Epithelial cell of esophagus (primary cell): ENCODE data around the gene DESI1.
A peak's percentile ranks its signal among the peaks of the same experiment; 100 is the strongest.
"Not testable (repeated sequence)": the region's sequence is repeated elsewhere in the genome, so short reads cannot be mapped to it uniquely, and the experiment has no call there.

Experiments
- DNase-seq: peaks from one replicate; pipeline ENCODE4 v3.0.0; 2010; ENCODE audit warnings: low read depth
- H3K4me3 ChIP-seq: 2 replicates; pipeline ENCODE4 v1.5.1; 2011; ENCODE audit warnings: mild to moderate bottlenecking, low read length, control low read depth
- CTCF ChIP-seq: IDR thresholded peaks from 2 replicates; pipeline ENCODE4 v1.5.1; 2011; ENCODE audit warnings: low read depth, mild to moderate bottlenecking, low read length, control low read depth, inconsistent platforms; ENCODE audit not compliant: insufficient read depth; ENCODE audit errors: missing control alignments

The DESI1 gene

DNA sequence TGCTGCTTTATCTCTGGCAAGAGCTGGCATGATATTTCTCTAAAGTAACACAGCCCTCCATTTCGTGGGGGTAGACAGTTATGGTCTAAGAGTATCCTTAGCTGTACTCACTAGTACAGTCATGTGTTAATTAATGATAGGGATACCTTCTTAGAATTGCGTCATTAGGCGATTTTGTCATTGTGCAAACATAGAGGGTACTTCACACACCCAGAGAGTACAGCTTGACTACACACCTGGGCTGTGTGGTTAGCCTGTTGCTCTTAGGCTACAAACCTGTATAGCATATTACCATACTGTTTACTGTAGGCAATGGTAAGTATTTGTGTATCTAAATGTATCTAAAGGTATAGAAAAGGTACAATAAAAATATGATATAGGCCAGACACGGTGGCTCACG is 17.3 kb upstream of the DESI1 start:
- H3K4me3 ChIP-seq, result no peak overlapping the region
- no peak for DNase-seq
- TF ChIP-seq CTCF, result no peak

DNA sequence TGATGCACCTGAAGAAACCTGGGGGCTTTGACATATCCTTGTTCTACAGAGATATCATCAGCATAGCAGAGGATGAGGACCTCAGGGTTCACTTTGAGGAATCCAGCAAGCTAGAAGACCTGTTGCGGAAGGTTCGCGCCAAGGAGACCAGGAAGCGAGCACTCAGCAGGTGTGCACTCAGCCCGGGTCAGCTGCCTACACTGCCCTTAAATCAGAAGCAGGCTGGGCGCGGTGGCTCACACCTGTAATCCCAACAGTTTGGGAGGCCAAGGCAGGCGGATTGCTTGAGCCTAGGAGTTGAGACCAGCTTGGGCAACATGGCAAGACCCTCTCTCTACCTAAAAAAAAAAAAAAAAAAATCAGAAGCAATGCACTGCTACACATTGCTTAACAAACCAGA is 16.8 kb upstream of the DESI1 start:
- not testable (repeated sequence) for H3K4me3 ChIP-seq, DNase-seq

DNA sequence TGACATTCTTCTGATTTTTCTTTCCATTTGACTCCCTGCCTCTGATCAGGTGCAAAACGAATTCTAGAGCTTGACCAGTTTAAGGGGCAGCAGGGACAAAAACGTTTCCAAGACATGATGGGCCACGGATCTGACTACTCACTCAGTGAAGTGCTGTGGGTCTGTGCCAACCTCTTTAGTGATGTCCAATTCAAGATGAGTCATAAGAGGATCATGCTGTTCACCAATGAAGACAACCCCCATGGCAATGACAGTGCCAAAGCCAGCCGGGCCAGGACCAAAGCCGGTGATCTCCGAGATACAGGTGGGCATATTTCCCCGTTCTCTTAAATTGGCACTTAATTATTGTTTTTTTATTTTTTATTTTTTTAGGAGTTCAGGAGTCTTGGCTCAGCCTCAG is 15.6 kb upstream of the DESI1 start:
- no peak for TF ChIP-seq CTCF
- H3K4me3 ChIP-seq, result no peak overlapping the region

DNA sequence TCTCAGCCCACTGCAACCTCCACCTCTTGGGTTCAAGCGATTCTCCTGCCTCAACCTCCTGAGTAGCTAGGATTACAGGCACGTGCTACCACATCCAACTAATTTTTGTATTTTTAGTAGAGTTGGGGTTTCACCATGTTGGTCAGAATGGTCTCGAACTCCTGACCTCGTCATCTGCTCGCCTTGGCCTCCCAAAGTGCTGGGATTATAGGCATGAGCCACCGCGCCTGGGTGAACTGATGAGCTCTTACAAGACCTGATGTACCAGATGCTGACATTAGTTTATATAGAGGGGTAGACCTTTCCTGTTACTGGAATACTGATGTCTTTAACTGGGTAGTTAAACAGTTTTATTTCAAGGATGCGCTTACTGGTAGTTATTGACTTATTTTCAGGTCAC is 13.8 kb upstream of the DESI1 start:
- not testable (repeated sequence) for DNase-seq

More for the DNA sequence above, 15.6 kb upstream of the DESI1 start:
- DNase-seq, result peak; percentile 28

DNA sequence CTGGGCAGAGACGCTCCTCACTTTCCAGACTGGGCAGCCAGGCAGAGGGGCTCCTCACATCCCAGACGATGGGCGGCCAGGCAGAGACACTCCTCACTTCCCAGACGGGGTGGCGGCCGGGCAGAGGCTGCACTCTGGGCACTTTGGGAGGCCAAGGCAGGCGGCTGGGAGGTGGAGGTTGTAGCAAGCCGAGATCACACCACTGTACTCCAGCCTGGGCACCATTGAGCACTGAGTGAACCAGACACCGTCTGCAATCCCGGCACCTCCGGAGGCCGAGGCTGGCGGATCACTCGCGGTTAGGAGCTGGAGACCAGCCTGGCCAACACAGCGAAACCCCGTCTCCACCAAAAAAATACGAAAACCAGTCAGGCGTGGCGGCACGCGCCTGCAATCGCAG is 10.8 kb upstream of the DESI1 start:
- DNase-seq, H3K4me3 ChIP-seq: not testable (repeated sequence)

More for the DNA sequence above, 13.8 kb upstream of the DESI1 start:
- not testable (repeated sequence) for H3K4me3 ChIP-seq

DNA sequence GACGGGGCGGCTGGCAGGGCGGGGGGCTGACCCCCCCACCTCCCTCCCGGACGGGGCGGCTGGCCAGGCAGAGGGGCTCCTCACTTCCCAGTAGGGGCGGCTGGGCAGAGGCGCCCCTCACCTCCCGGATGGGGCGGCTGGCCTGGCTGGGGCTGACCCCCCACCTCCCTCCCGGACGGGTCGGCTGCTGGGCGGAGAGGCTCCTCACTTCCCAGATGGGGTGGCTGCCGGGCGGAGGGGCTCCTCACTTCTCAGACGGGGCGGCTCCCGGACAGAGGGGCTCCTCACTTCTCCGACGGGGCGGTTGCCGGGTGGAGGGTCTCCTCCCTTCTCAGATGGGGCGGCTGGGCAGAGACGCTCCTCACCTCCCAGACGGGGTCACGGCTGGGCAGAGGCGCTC is 10.3 kb upstream of the DESI1 start:
- not testable (repeated sequence) for H3K4me3 ChIP-seq, DNase-seq

DNA sequence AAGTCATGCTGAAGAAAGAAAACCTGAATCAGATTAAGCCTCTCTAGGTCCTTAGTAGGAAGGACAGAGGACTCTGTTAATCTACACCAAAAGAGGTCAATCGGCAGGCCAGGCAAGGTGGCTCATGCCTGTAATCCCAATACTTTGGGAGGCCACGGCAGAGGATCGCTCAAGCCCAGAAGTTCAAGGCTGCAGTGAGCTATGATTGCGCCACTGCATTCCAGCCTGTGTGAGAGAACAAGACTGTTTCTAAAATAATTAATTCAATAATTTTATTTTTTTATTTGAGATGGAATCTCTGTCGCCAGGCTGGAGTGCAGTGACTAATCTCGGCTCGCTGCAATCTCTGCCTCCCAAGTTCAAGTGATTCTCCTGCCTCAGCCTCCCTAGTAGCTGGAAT is 4.7 kb upstream of the DESI1 start:
- DNase-seq, result no peak
- H3K4me3 ChIP-seq, result no peak overlapping the region
- TF ChIP-seq CTCF, result no peak

DNA sequence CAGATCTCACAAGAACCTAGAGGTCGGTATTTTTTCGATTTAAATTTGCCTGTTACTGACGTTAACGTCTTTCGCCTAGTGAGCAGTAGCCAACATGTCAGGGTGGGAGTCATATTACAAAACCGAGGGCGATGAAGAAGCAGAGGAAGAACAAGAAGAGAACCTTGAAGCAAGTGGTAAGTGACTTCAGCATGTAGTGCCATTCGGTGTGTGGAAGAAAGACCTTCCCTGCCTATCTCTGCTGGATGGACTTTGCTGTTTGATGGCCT is 1.0 kb upstream of the DESI1 start:
- TF ChIP-seq CTCF, result no peak
- no peak for DNase-seq
- peak overlapping the region; percentile 97 for H3K4me3 ChIP-seq

DNA sequence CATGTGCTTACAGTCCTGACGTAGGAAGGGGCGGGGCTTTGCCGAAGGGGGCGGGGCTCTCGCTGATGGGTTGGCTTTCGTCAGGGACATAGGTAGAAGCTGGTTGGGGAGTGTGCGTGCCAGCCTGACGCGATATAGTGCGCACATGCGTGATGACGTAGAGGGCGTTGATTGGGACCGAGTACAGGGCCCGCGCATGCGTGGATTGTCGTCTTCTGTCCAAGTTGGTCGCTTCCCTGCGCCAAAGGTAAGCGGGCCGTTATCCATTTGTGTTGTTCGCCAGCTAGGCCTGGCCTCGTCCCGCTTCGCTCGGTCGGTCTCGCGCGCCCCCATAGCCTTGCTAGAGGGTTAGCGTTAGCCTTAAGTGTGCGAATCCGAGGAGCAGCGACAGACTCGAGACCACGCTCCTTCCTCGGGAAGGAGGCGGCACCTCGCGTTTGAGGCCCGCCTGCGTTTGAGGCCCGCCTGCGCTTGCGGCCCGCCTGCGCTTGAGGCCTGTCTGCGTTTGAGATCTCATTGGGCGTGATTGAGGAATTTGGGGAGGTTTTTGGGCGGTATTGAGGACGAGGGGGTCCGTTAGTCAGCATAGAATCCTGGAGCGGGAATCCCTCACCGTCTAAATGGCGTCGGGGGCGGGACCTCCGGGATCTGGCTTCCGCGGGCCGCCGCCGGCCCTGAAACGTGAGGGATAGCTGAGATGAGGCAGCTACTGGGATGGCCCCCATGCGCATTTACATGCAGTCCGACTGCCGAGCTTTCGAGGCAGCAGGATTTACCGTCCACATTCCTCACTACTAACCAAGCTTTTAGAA is 462 bp upstream of the DESI1 start, which contains the start of gene XRCC6:
Gene XRCC6 (plus strand): TSS at position 197 of the 812 bp plus-strand sequence. CDS start 710 bp downstream, outside the sequence.
- no peak for TF ChIP-seq CTCF
- peak within 1 kb of the TSS; percentile 97 for H3K4me3 ChIP-seq
- DNase-seq, result peak; percentile 100
